PFSK-1 (cell line): ENCODE results near the gene ZW10.

ENCODE experiments used
- FOXP2 ChIP-seq: optimal IDR thresholded peaks from 2 replicates; pipeline ENCODE3; 2011; ENCODE audit warnings: borderline replicate concordance, control low read depth, inconsistent platforms; ENCODE audit not compliant: insufficient read depth; ENCODE audit errors: extremely low read length, extremely low read depth
- POLR2AphosphoS5 ChIP-seq: IDR thresholded peaks from 2 replicates; pipeline ENCODE4 v1.6.1; 2012; ENCODE audit warnings: low read depth, mild to moderate bottlenecking, control low read depth, low read length, moderate library complexity
- SIN3A ChIP-seq: IDR thresholded peaks from 2 replicates; pipeline ENCODE4 v1.6.1; 2012; ENCODE audit warnings: mild to moderate bottlenecking, low read length, moderate library complexity, borderline replicate concordance; ENCODE audit not compliant: insufficient read depth
- TAF1 ChIP-seq: IDR thresholded peaks from 2 replicates; pipeline ENCODE4 v1.6.1; 2012; ENCODE audit warnings: low read length, control low read depth, borderline replicate concordance; ENCODE audit not compliant: insufficient read depth
- TF ChIP-seq, protein P1 (sequence below), 2 experiments: IDR thresholded peaks; 2 replicates each; pipeline versions ENCODE4 v1.6.1 to v1.8.0; 2011 to 2012; ENCODE audit warnings: low read depth in 2 of 2, low read length in 2 of 2, control low read depth in 1 of 2, inconsistent platforms in 1 of 2, mild to moderate bottlenecking in 1 of 2, moderate library complexity in 1 of 2; ENCODE audit not compliant: insufficient read depth in 1 of 2

The ZW10 gene

DNA sequence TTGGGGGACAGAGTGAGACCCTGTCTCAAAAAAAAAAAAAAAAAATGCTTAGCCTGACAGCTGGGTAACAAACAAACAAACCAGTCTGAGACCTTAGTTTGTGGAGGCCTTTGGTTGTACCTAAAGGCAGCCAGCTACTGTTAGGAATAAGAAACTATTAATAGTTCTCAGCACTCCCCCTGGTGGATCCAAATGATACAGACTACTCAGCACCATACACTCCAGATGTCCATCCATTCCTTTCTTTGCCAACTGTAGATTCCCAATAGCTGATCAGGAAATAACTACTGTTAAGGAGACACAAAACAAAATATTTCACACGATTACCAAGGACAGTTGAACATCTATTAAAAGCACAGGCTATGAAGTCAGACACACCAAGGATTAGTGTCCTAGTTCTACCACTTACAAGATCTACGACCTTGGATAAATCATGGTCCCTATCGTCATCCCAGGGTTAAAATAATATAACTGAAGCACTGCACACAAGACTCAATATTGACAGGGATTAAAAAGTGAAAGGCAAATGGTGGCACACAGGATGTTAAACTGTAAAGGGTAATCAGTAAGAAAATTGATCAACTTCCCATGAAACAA lies 23.3 kb upstream of the ZW10 start:
- TF ChIP-seq TAF1, result no peak
- no peak for TF ChIP-seq POLR2AphosphoS5
- no peak for TF ChIP-seq SIN3A
- TF ChIP-seq, protein P1, sequence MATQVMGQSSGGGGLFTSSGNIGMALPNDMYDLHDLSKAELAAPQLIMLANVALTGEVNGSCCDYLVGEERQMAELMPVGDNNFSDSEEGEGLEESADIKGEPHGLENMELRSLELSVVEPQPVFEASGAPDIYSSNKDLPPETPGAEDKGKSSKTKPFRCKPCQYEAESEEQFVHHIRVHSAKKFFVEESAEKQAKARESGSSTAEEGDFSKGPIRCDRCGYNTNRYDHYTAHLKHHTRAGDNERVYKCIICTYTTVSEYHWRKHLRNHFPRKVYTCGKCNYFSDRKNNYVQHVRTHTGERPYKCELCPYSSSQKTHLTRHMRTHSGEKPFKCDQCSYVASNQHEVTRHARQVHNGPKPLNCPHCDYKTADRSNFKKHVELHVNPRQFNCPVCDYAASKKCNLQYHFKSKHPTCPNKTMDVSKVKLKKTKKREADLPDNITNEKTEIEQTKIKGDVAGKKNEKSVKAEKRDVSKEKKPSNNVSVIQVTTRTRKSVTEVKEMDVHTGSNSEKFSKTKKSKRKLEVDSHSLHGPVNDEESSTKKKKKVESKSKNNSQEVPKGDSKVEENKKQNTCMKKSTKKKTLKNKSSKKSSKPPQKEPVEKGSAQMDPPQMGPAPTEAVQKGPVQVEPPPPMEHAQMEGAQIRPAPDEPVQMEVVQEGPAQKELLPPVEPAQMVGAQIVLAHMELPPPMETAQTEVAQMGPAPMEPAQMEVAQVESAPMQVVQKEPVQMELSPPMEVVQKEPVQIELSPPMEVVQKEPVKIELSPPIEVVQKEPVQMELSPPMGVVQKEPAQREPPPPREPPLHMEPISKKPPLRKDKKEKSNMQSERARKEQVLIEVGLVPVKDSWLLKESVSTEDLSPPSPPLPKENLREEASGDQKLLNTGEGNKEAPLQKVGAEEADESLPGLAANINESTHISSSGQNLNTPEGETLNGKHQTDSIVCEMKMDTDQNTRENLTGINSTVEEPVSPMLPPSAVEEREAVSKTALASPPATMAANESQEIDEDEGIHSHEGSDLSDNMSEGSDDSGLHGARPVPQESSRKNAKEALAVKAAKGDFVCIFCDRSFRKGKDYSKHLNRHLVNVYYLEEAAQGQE (IDR thresholded peaks at IDR 0.05; ENCODE audit: insufficient read depth in 1 of 2, low read depth in 2 of 2, low read length in 2 of 2), result no peak
- no peak for TF ChIP-seq FOXP2

DNA sequence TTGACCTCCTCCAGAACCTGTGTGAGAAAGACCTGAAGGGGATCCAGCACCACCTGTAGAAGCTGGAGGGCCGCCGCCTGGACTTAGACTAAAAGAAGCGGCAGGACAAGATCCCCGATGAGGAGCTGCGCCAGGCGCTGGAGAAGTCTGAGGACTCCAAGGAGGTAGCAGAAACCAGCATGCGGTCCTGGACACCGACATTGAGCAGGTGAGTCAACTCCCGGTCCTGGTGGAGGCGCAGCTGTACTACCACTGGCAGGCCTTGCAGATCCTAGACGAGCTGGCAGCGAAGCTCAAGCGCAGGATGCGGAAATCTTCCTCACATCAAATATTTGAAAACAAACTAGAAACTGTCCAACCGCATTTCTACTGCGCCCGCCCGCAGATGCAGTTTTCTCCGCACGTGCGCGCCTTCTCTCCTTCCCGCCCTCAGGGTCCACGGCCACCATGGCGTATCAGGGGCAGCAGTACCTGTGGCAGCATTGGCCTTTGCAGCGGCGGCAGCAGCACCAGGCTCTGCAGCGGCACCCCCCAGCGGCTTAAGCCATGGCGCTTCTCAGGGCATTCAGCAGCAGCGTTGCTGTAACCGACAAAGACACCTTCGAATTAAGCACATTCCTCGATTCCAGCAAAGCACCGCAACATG lies 16.3 kb upstream of the ZW10 start:
- no peak for TF ChIP-seq TAF1
- TF ChIP-seq, protein P1 (IDR thresholded peaks at IDR 0.05; ENCODE audit: insufficient read depth in 1 of 2, low read depth in 2 of 2, low read length in 2 of 2), result no peak
- no peak for TF ChIP-seq POLR2AphosphoS5
- TF ChIP-seq SIN3A, result no peak
- TF ChIP-seq FOXP2, result no peak

DNA sequence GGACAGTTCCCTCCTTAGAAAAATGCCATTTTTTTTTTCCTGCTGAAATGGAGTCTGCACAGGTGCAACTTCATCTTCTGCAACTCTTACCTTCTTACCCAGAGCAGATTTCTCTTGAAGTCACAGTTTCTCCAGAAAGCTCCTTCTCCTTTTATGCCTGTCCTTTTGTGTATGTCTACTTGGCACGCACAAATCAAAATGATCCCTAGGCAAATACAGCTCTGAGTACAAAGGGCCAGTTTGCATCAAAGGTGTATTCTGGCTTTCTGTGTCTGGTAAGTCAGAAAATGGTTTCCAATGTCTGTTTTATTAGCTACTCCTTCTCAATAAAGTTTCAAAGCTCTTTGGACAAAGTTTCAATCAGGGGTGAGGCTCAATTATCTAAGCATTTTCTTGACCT lies 8.6 kb upstream of the ZW10 start:
- no peak for TF ChIP-seq FOXP2
- TF ChIP-seq SIN3A, result no peak
- TF ChIP-seq, protein P1 (IDR thresholded peaks at IDR 0.05; ENCODE audit: insufficient read depth in 1 of 2, low read depth in 2 of 2, low read length in 2 of 2), result no peak
- no peak for TF ChIP-seq TAF1
- TF ChIP-seq POLR2AphosphoS5, result no peak

DNA sequence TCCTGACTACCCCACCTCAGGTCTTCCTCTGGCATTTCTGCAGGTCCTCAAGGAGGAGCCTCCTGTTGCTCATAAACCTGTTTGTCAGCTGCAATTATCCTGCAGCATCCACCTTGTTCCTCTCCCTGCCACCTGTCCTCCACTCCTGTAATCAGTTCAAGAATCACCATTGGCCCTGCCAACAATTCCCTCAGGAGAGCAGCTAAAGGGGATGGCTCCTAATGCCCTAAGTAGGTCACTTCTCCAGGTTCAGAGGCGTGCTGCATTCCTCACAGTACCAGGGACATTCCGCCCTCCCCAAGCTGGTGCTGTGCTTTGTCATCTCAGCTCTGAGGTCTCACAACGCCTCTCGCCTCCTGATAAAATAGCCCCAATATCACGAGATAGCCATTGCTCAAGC lies 8.2 kb upstream of the ZW10 start:
- TF ChIP-seq, protein P1 (IDR thresholded peaks at IDR 0.05; ENCODE audit: insufficient read depth in 1 of 2, low read depth in 2 of 2, low read length in 2 of 2), result no peak
- no peak for TF ChIP-seq TAF1
- TF ChIP-seq POLR2AphosphoS5, result no peak
- TF ChIP-seq SIN3A, result no peak
- TF ChIP-seq FOXP2, result no peak

DNA sequence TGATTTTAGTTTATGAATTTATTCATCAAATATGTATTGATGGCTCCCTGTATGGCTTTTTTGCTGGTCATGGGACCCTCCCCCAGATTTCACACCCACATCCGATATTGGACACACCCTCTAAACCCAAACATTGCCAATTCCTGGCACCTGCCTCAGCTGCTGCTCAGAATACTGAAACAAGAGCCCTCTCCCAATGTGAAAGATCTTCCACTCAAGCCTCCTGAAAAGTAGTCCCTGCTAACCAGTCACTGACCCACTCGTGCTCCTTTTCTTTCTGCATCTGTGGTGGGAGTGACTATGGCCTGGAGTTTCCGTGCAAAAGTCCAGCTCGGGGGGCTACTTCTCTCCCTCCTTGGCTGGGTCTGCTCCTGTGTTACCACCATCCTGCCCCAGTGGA lies 6.0 kb upstream of the ZW10 start, which contains the start of gene CLDN25:
CLDN25 (plus strand) TSS at position 301 of the 400 bp plus-strand sequence; CDS start at position 301, 0 bp downstream.
- TF ChIP-seq, protein P1 (IDR thresholded peaks at IDR 0.05; ENCODE audit: insufficient read depth in 1 of 2, low read depth in 2 of 2, low read length in 2 of 2), result no peak
- TF ChIP-seq POLR2AphosphoS5 (no peak), TAF1 (no peak)
